Breast epithelium (tissue), 4 donors: ENCODE data around the gene MREG. TPM values are rescaled to one million over a fixed set of nuclear protein-coding genes. Genes with fewer than 3 reads are reported as not detected.

ENCODE experiments used
- DNase-seq, 2 donors: peaks; one replicate each; pipeline ENCODE4 v3.0.0-alpha.2; 2019; ENCODE audit warnings: low spot score in 2 of 2
- H3K27ac ChIP-seq, 2 donors: fragments of 200-600 bp; sonication (generic) in 1 of 2; one replicate each; pipeline ENCODE4 v1.5.1; 2016 to 2019; ENCODE audit warnings: mild to moderate bottlenecking in 1 of 2
- H3K27me3 ChIP-seq, 2 donors: fragments of 200-600 bp; sonication (generic) in 1 of 2; one replicate each; pipeline versions ENCODE4 v1.5.1 to v1.6.0; 2017 to 2019; ENCODE audit warnings: control low read depth in 1 of 2, mild to moderate bottlenecking in 1 of 2
- H3K36me3 ChIP-seq: fragments of 200-600 bp; one replicate; pipeline ENCODE4 v1.5.1; 2019
- H3K4me1 ChIP-seq, 2 donors: fragments of 200-600 bp; sonication (generic); one replicate each; pipeline ENCODE4 v1.5.1; 2016 to 2019; ENCODE audit warnings: control low read depth in 1 of 2
- H3K4me3 ChIP-seq, 3 donors: fragments of 200-600 bp; sonication (generic); 1 replicate in 2 of 3; 2 replicates in 1 of 3; pipeline ENCODE4 v1.5.1; 2016 to 2019; ENCODE audit warnings: mild to moderate bottlenecking in 3 of 3, moderate library complexity in 2 of 3
- H3K9me3 ChIP-seq, 2 donors: fragments of 200-600 bp; sonication (generic) in 1 of 2; one replicate each; pipeline ENCODE4 v1.5.1; 2016 to 2019; ENCODE audit warnings: control low read depth in 1 of 2
- CTCF ChIP-seq, 3 donors: fragments of 450-650 bp; IDR thresholded peaks; one replicate each; pipeline ENCODE4 v1.5.1; 2016 to 2017; ENCODE audit warnings: antibody characterized with exemption in 3 of 3, mild to moderate bottlenecking in 3 of 3, moderate library complexity in 3 of 3
- POLR2A ChIP-seq: fragments of 450-650 bp; IDR thresholded peaks from one replicate; pipeline ENCODE4 v1.6.1; 2016; ENCODE audit warnings: antibody characterized with exemption, mild to moderate bottlenecking, moderate library complexity
- POLR2AphosphoS5 ChIP-seq, 3 donors: sonication (generic); formaldehyde crosslinking; IDR thresholded peaks; one replicate each; pipeline ENCODE4 v1.6.1; 2017; ENCODE audit warnings: antibody characterized with exemption in 3 of 3
- intact Hi-C: fragments of 100-400 bp; cut with DNase I; formaldehyde crosslinking; loops from one replicate; pipeline ENCODE4 v1.15.1; 2023; ENCODE audit warnings: low total_unique reads
- total RNA-seq, 3 donors: library from RNA; depleted of rRNA; stranded (reverse); fragments of >200 nt; gene quantifications; one replicate each; pipeline ENCODE4 v1.1.0, GENCODE V29; 2016

MREG gene
- total RNA-seq, 3 donors from 2014 or later = 3.8 to 30.1 (median 16.1) TPM

- intact Hi-C loops = no loop called here
- Histone ChIP-seq H3K27me3 (no peaks in the 10 kb centered on the region), H3K4me1 (peaks cover 0 to 1% of the 10 kb centered on the region in 2 donors), H3K4me3 (no peak overlapping the region), H3K27ac (peak overlapping the region in 1 of 2 donors; percentile 88), H3K9me3 (no peaks in the 10 kb centered on the region), H3K36me3 (no peaks in the 10 kb centered on the region)
- DNase-seq = no peak
- TF ChIP-seq POLR2AphosphoS5 (IDR thresholded peaks at IDR 0.05) = no peak
- no peak for TF ChIP-seq CTCF (IDR thresholded peaks at IDR 0.05)
- no peak for TF ChIP-seq POLR2A
These were observed 33.7 kb downstream of the MREG start for GRCh38 chr2:215979620-215980019.

GRCh38 chr2:215974700-215975429 is 38.5 kb downstream of the MREG start:
- Histone ChIP-seq H3K4me1 (peaks cover 0 to 8% of the 10 kb centered on the region in 2 donors), H3K27me3 (no peaks in the 10 kb centered on the region), H3K27ac (peak overlapping the region; percentile 84 to 86), H3K4me3 (no peak overlapping the region), H3K9me3 (no peaks in the 10 kb centered on the region), H3K36me3 (no peaks in the 10 kb centered on the region)
- TF ChIP-seq CTCF (IDR thresholded peaks at IDR 0.05) (no peak), POLR2AphosphoS5 (IDR thresholded peaks at IDR 0.05) (no peak), POLR2A (no peak)
- DNase-seq = no peak
- intact Hi-C loops = no loop called here

- no peaks in the 10 kb centered on the region for H3K36me3 ChIP-seq
- intact Hi-C loops = no loop called here
- peak overlapping the region; percentile 84 to 86 for H3K27ac ChIP-seq
- H3K27me3 ChIP-seq = no peaks in the 10 kb centered on the region
- peaks cover 0 to 8% of the 10 kb centered on the region in 2 donors for H3K4me1 ChIP-seq
- peak in 1 of 2 donors; percentile 34 for DNase-seq
- H3K9me3 ChIP-seq = no peaks in the 10 kb centered on the region
- no peak overlapping the region for H3K4me3 ChIP-seq
- TF ChIP-seq POLR2AphosphoS5 (IDR thresholded peaks at IDR 0.05) (no peak), CTCF (IDR thresholded peaks at IDR 0.05) (no peak), POLR2A (no peak)
These were observed 39.2 kb downstream of the MREG start for GRCh38 chr2:215973954-215974699.

- intact Hi-C loops = no loop called here
- DNase-seq = no peak
- Histone ChIP-seq H3K9me3 (no peaks in the 10 kb centered on the region), H3K27me3 (no peaks in the 10 kb centered on the region), H3K4me1 (peaks cover 0 to 8% of the 10 kb centered on the region in 2 donors), H3K36me3 (no peaks in the 10 kb centered on the region), H3K4me3 (no peak overlapping the region), H3K27ac (peak overlapping the region; percentile 84 to 86)
- no peak for TF ChIP-seq CTCF (IDR thresholded peaks at IDR 0.05)
- TF ChIP-seq POLR2A = no peak
- TF ChIP-seq POLR2AphosphoS5 (IDR thresholded peaks at IDR 0.05) = no peak
These were observed 40.1 kb downstream of the MREG start for GRCh38 chr2:215973145-215973792.
